Smooth muscle cell (in vitro differentiated cells): Measurements from ENCODE around the gene POP7. TPM values are rescaled to one million over a fixed set of nuclear protein-coding genes. Genes with fewer than 3 reads are reported as not detected.

Experiments
- DNase-seq: peaks from one replicate; lab custom pipeline; 2025; ENCODE audit not compliant: unreplicated experiment; lab: John Stamatoyannopoulos, UW
- H2AFZ ChIP-seq: fragments of 200-600 bp; sonication (generic); 2 replicates; pipeline ENCODE4 v1.6.0; 2016; ENCODE audit warnings: antibody characterized with exemption, low read depth, mild to moderate bottlenecking
- H3F3A ChIP-seq: fragments of 200-600 bp; sonication (generic); 2 replicates; pipeline ENCODE4 v1.6.0; 2017; ENCODE audit warnings: antibody characterized with exemption, low read depth
- H3K27ac ChIP-seq: fragments of 200-600 bp; sonication (generic); 2 replicates; pipeline ENCODE4 v1.5.1; 2016; ENCODE audit warnings: low read depth, mild to moderate bottlenecking
- H3K27me3 ChIP-seq: fragments of 200-600 bp; sonication (generic); 2 replicates; pipeline ENCODE4 v1.6.1; 2016; ENCODE audit warnings: low read depth, mild to moderate bottlenecking
- H3K36me3 ChIP-seq: fragments of 200-600 bp; sonication (generic); 2 replicates; pipeline ENCODE4 v1.5.1; 2016; ENCODE audit warnings: low read depth
- H3K4me1 ChIP-seq: fragments of 200-600 bp; sonication (generic); 2 replicates; pipeline ENCODE4 v1.5.1; 2016; ENCODE audit warnings: low read depth
- H3K4me2 ChIP-seq: fragments of 200-600 bp; sonication (generic); 2 replicates; pipeline ENCODE4 v1.6.0; 2016; ENCODE audit warnings: mild to moderate bottlenecking
- H3K4me3 ChIP-seq: fragments of 200-600 bp; sonication (generic); 2 replicates; pipeline ENCODE4 v1.5.1; 2016; ENCODE audit warnings: mild to moderate bottlenecking
- H3K79me2 ChIP-seq: fragments of 200-600 bp; sonication (generic); 2 replicates; pipeline ENCODE4 v1.6.0; 2016; ENCODE audit warnings: low read depth, mild to moderate bottlenecking
- H3K9ac ChIP-seq: fragments of 200-600 bp; sonication (generic); 2 replicates; pipeline ENCODE4 v1.6.0; 2016; ENCODE audit warnings: low read depth
- H3K9me3 ChIP-seq: fragments of 200-600 bp; sonication (generic); replicated peaks from 2 replicates; pipeline ENCODE4 v1.5.1; 2016; ENCODE audit warnings: low read depth
- H4K20me1 ChIP-seq: fragments of 200-600 bp; sonication (generic); 2 replicates; pipeline ENCODE4 v1.6.0; 2016; ENCODE audit warnings: low read depth
- WGBS: methylation state at CpG from one replicate; pipeline ENCODE4 v1.1.7; 2016; ENCODE audit warnings: low lambda C conversion rate; 5-methylcytosine and 5-hydroxymethylcytosine counted together
- polyA plus RNA-seq: library from polyadenylated mRNA; unstranded; fragments of >200 nt; fragmentation: Nextera tagmentation; extraction: Ambion mirVana; gene quantifications from 2 replicates; pipeline ENCODE4 v1.2.1, GENCODE V29; 2016
- total RNA-seq: library from RNA; depleted of rRNA; stranded (reverse); fragments of >200 nt; gene quantifications from 2 replicates; pipeline ENCODE4 v1.2.3, GENCODE V29; 2014
- TF ChIP-seq, protein P1 (sequence below): fragments of 200-600 bp; sonication (generic); IDR thresholded peaks from 2 replicates; pipeline ENCODE4 v1.5.1; 2017; ENCODE audit warnings: borderline replicate concordance, mild to moderate bottlenecking, antibody characterized with exemption; ENCODE audit not compliant: insufficient read depth, poor library complexity, severe bottlenecking

Gene POP7
- total and polyA plus RNA-seq, 2 experiments from 2014 or later, result 19.5 to 58.7 TPM

DNA sequence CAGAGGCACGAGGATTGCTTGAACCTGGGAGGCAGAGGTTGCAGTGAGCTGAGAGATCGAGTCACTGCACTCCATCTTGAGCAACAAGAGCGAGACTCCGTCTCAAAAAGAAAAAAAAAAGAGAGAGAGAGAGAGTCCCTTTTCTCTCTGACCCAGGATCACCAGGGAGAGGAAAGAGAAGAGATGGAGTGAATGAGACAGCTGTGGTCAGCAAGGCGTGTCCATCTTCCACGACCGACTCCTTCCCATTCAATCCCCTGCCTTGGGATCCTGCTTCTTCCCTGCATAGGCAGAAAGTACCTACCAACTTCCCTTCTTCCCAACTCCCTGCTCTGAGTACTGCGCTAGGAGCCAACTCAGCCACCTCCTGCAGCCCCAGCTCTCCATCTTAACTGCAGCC lies 22.3 kb downstream of the POP7 start:
- H3K4me3 ChIP-seq, result no peak overlapping the region
- WGBS, result 86% methylated on average over 8 of the region's 8 CpGs
- H3K27me3 ChIP-seq, result peaks cover 13% of the 10 kb centered on the region
- H3K36me3 ChIP-seq, result no peaks in the 10 kb centered on the region
- H3K9me3 ChIP-seq, result no peaks in the 10 kb centered on the region
- H3K4me1 ChIP-seq, result peaks cover 3% of the 10 kb centered on the region
- no peak overlapping the region for H3K4me2 ChIP-seq
- no peak overlapping the region for H3K27ac ChIP-seq
- no peak overlapping the region for H3K9ac ChIP-seq
- no peaks in the 10 kb centered on the region for H3K79me2 ChIP-seq
- no peak overlapping the region for H2AFZ ChIP-seq
- H4K20me1 ChIP-seq, result no peaks in the 10 kb centered on the region
- no peak for DNase-seq
- TF ChIP-seq, protein P1, sequence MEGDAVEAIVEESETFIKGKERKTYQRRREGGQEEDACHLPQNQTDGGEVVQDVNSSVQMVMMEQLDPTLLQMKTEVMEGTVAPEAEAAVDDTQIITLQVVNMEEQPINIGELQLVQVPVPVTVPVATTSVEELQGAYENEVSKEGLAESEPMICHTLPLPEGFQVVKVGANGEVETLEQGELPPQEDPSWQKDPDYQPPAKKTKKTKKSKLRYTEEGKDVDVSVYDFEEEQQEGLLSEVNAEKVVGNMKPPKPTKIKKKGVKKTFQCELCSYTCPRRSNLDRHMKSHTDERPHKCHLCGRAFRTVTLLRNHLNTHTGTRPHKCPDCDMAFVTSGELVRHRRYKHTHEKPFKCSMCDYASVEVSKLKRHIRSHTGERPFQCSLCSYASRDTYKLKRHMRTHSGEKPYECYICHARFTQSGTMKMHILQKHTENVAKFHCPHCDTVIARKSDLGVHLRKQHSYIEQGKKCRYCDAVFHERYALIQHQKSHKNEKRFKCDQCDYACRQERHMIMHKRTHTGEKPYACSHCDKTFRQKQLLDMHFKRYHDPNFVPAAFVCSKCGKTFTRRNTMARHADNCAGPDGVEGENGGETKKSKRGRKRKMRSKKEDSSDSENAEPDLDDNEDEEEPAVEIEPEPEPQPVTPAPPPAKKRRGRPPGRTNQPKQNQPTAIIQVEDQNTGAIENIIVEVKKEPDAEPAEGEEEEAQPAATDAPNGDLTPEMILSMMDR, result no peak
- H3F3A ChIP-seq, result peaks cover 3% of the 10 kb centered on the region

DNA sequence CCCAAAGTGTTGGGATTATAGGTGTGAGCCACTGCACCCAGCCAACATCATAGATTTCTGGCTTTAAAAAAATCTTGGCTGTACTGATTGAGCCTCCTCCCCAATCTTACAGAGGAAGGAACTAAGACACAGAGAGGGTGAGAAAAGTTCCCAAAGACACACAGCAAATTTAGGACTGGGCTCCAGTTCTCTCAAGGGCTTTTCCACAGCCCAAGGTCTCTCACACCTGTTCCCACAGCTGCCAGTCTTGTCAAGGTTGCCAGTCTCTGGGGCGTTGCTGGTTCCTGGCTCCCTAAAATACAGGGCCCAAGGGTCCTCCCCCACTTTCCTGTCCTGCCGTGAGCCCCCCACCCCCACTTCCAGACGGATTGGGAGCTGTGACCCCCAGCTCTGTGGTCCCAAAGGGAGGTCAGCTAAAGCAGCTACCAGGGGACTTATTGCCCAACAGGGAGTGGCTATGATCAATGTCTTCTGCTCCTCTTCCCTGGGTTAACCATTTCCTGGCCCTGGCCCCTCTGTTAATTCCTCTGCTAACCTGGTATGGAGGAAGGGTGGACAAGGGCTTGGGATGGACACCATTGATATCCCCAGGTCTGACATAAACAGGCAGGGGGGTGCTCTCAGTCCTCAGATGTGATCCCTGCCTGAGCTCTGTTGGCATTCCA lies 24.3 kb downstream of the POP7 start:
- no peaks in the 10 kb centered on the region for H3K9me3 ChIP-seq
- no peak overlapping the region for H3K4me3 ChIP-seq
- H4K20me1 ChIP-seq, result no peaks in the 10 kb centered on the region
- H3K27ac ChIP-seq, result no peak overlapping the region
- no peaks in the 10 kb centered on the region for H3K79me2 ChIP-seq
- no peak overlapping the region for H3K4me2 ChIP-seq
- H3K9ac ChIP-seq, result no peak overlapping the region
- H2AFZ ChIP-seq, result no peak overlapping the region
- peaks cover 3% of the 10 kb centered on the region for H3F3A ChIP-seq
- TF ChIP-seq, protein P1, result no peak
- WGBS, result 70% methylated on average over 3 of the region's 3 CpGs
- peaks cover 3% of the 10 kb centered on the region for H3K4me1 ChIP-seq
- no peaks in the 10 kb centered on the region for H3K36me3 ChIP-seq
- peaks cover 6% of the 10 kb centered on the region for H3K27me3 ChIP-seq
- DNase-seq, result no peak

DNA sequence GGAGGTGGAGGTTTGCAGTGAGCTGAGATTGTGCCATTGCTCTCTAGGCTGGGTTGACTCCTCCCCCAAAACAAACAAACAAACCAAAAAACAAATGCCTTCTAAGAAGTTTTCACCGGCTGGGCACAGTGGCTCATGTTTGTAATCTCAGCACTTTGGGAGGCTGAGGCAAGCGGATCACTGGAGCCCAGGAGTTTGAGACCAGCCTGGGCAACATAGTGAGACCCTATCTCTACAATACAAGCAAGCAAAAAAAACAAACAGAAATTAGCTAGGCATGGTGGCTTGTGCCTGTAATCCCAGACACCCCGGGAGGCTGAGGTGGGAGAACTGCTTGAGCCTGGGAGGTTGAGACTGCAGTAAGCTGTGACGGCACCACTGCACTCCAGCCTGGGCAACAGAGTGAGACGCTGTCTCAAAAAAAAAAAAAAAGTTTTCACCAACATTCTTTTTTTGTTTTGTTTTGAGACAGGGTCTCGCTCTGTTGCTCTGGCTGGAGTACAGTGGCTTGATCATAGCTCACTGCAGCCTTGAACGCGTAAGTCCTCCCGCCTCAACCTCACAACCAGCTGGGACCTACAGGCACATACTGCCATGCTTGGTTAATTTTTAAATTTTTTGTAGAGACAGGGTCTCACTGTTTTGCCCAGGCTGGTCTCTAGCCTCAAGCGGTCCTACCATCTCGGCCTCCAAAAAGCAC lies 26.2 kb downstream of the POP7 start:
- no peak overlapping the region for H3K9ac ChIP-seq
- no peaks in the 10 kb centered on the region for H3K9me3 ChIP-seq
- 89% methylated on average over 11 of the region's 11 CpGs for WGBS

More for the DNA sequence above, 26.2 kb downstream of the POP7 start:
- Histone ChIP-seq H4K20me1 (no peaks in the 10 kb centered on the region), H3K36me3 (no peaks in the 10 kb centered on the region), H3K27me3 (peaks cover 6% of the 10 kb centered on the region), H2AFZ (no peak overlapping the region), H3K4me3 (no peak overlapping the region), H3K79me2 (no peaks in the 10 kb centered on the region), H3K27ac (no peak overlapping the region), H3K4me1 (no peaks in the 10 kb centered on the region), H3K4me2 (no peak overlapping the region), H3F3A (no peaks in the 10 kb centered on the region)
- TF ChIP-seq, protein P1, result no peak
- DNase-seq, result no peak
